Measurements from ENCODE around the gene DLG2. TPM values are rescaled to one million over a fixed set of nuclear protein-coding genes. Genes with fewer than 3 reads are reported as not detected.

DLG2 gene
- polyA plus RNA-seq, 1 experiment: 0.68 TPM

GRCh38 chr11:84607975-84608836 lies 1018.9 kb downstream of the DLG2 start:
- TF ChIP-seq, protein P1, sequence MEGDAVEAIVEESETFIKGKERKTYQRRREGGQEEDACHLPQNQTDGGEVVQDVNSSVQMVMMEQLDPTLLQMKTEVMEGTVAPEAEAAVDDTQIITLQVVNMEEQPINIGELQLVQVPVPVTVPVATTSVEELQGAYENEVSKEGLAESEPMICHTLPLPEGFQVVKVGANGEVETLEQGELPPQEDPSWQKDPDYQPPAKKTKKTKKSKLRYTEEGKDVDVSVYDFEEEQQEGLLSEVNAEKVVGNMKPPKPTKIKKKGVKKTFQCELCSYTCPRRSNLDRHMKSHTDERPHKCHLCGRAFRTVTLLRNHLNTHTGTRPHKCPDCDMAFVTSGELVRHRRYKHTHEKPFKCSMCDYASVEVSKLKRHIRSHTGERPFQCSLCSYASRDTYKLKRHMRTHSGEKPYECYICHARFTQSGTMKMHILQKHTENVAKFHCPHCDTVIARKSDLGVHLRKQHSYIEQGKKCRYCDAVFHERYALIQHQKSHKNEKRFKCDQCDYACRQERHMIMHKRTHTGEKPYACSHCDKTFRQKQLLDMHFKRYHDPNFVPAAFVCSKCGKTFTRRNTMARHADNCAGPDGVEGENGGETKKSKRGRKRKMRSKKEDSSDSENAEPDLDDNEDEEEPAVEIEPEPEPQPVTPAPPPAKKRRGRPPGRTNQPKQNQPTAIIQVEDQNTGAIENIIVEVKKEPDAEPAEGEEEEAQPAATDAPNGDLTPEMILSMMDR (IDR thresholded peaks at IDR 0.05; ENCODE audit: low read depth, low read length): no peak
- H3K4me3 ChIP-seq (ENCODE audit: low read depth, low read length): no peak overlapping the region
- POLR2A ChIA-PET: no interaction called here
- DNase-seq (ENCODE audit: low read depth, low spot score): no peak
- no peaks in the 10 kb centered on the region for H3K9me3 ChIP-seq (ENCODE audit: control insufficient read depth, insufficient read depth, low read length)
- no peak overlapping the region for H3K27ac ChIP-seq (ENCODE audit: low read depth, low read length)
- CTCF ChIA-PET: no interaction called here
- no peaks in the 10 kb centered on the region for H3K27me3 ChIP-seq (ENCODE audit: control insufficient read depth, insufficient read depth, low read length)

DNA sequence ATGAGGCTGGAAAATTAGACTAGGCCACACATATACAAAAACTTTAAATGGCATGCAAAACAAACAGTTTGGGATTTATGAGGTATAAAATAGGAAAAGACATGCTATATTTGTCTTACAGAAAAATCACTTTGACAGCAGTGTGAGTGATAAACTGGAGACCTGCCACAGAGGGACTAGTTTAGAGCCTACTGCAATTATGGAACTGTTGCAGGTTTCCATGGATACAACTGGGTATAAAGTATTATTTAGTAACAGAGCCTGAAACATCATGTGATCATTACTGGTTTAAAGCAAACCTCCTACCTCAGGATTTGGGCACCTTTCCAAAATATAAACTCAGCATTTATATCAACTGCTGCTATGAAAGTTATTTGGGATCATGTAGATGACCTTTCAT lies 1032.5 kb downstream of the DLG2 start:
- H3K27me3 ChIP-seq (ENCODE audit: control insufficient read depth, insufficient read depth, low read length): no peaks in the 10 kb centered on the region
- H3K27ac ChIP-seq (ENCODE audit: low read depth, low read length): no peak overlapping the region
- CTCF ChIA-PET: no interaction called here
- H3K4me3 ChIP-seq (ENCODE audit: low read depth, low read length): no peak overlapping the region
- POLR2A ChIA-PET: no interaction called here
- TF ChIP-seq, protein P1 (IDR thresholded peaks at IDR 0.05; ENCODE audit: low read depth, low read length): no peak
- H3K9me3 ChIP-seq (ENCODE audit: control insufficient read depth, insufficient read depth, low read length): no peaks in the 10 kb centered on the region
- DNase-seq (ENCODE audit: low read depth, low spot score): no peak

DNA sequence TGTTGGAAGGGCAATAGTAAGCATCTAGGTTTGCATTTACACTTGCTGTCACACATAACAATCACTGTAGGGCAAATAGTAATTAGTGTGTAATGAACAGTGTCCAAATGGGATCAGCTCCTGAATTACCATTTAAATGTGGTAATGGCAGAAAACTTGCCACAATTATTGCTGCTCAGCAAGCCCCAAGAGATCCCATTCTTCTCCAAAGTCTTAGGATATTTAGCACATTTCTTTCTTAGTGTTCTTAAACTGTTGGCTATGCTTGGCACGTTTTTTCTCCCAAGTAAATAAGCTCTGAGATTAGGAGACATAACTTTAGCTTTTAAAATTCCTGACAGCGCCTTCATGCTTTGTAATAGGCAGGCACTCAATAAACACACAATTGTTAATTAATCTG lies 1037.0 kb downstream of the DLG2 start:
- DNase-seq (ENCODE audit: low read depth, low spot score): no peak
- no peak overlapping the region for H3K4me3 ChIP-seq (ENCODE audit: low read depth, low read length)
- POLR2A ChIA-PET: no interaction called here
- CTCF ChIA-PET: no interaction called here
- no peaks in the 10 kb centered on the region for H3K9me3 ChIP-seq (ENCODE audit: control insufficient read depth, insufficient read depth, low read length)
- H3K27ac ChIP-seq (ENCODE audit: low read depth, low read length): no peak overlapping the region
- H3K27me3 ChIP-seq (ENCODE audit: control insufficient read depth, insufficient read depth, low read length): no peaks in the 10 kb centered on the region
- TF ChIP-seq, protein P1 (IDR thresholded peaks at IDR 0.05; ENCODE audit: low read depth, low read length): no peak

DNA sequence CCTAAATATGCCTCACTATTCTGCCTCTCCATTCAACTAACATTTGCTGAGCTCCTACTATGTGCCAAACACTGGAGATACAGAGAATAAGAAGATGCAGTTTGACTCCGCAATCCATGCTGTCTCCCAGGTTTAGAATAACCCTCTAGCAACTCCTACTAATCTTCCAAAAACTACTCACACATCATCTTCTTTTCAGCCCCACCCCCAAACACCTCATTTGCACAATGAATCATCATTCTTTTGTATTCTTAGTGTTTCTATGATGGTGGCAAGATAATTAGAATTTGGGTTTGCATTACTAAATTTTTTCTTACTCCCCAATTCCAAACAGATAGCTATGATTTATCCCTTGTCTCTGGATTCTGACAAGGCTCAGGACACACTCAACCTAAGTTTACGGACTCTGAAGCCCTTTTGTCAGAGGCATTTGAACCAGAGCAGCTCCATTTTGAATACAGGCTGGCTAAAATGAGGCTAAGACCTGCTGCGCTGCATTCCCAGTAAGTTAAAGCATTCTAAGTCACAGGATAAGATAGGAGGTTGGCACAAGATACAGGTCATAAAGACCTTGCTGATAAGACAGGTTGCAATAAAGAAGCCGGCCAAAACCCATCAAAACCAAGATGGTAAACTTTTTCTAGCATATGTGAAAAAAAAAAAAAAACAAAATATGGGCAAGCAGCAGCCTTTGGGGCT lies 1038.9 kb downstream of the DLG2 start:
- Histone ChIP-seq H3K9me3 (ENCODE audit: control insufficient read depth, insufficient read depth, low read length) (no peaks in the 10 kb centered on the region), H3K27ac (ENCODE audit: low read depth, low read length) (no peak overlapping the region), H3K4me3 (ENCODE audit: low read depth, low read length) (no peak overlapping the region), H3K27me3 (ENCODE audit: control insufficient read depth, insufficient read depth, low read length) (no peaks in the 10 kb centered on the region)
- ChIA-PET CTCF (interaction anchor here (0.9 kb wide), 1 partner anchor 760 kb away, joined by 3 read pairs; no protein-coding TSS in a partner anchor), POLR2A (no interaction called here)
- DNase-seq (ENCODE audit: low read depth, low spot score): no peak
- TF ChIP-seq, protein P1 (IDR thresholded peaks at IDR 0.05; ENCODE audit: low read depth, low read length): no peak

- ChIA-PET POLR2A (no interaction called here), CTCF (no interaction called here)
- TF ChIP-seq, protein P1 (IDR thresholded peaks at IDR 0.05; ENCODE audit: low read depth, low read length): no peak
- Histone ChIP-seq H3K27ac (ENCODE audit: low read depth, low read length) (no peak overlapping the region), H3K4me3 (ENCODE audit: low read depth, low read length) (no peak overlapping the region), H3K9me3 (ENCODE audit: control insufficient read depth, insufficient read depth, low read length) (no peaks in the 10 kb centered on the region), H3K27me3 (ENCODE audit: control insufficient read depth, insufficient read depth, low read length) (no peaks in the 10 kb centered on the region)
- DNase-seq (ENCODE audit: low read depth, low spot score): no peak
These were observed 1044.0 kb downstream of the DLG2 start for GRCh38 chr11:84583106-84583505.
